D721Med (cell line): ENCODE data around the gene PCGF1.

ENCODE experiments used
- DNase-seq: peaks from one replicate; pipeline ENCODE4 v3.0.0; 2011; ENCODE audit warnings: low spot score; ENCODE audit not compliant: insufficient read length
- FAIRE-seq: peaks from 2 replicates; lab custom pipeline; 2011; peaks lifted over from hg19 to GRCh38; lab: Jason Lieb, UNC
- CTCF ChIP-seq: IDR thresholded peaks from 2 replicates; pipeline ENCODE4 v1.5.1; 2012; ENCODE audit warnings: mild to moderate bottlenecking, control low read depth; ENCODE audit not compliant: insufficient read depth; ENCODE audit errors: missing control alignments

The PCGF1 gene

GRCh38 chr2:74546004-74546403 is 38.5 kb upstream of the PCGF1 start:
- FAIRE-seq: no peak
- DNase-seq: no peak
- no peak for TF ChIP-seq CTCF

GRCh38 chr2:74544634-74545033 is 37.1 kb upstream of the PCGF1 start:
- no peak for TF ChIP-seq CTCF

GRCh38 chr2:74542978-74543377 is 35.5 kb upstream of the PCGF1 start:
- no peak for TF ChIP-seq CTCF
- DNase-seq: no peak
- no peak for FAIRE-seq

More at GRCh38 chr2:74544634-74545033, 37.1 kb upstream of the PCGF1 start:
- DNase-seq: no peak
- no peak for FAIRE-seq

- TF ChIP-seq CTCF: no peak
- DNase-seq (no peak), FAIRE-seq (no peak)
These were observed 32.8 kb upstream of the PCGF1 start for GRCh38 chr2:74540291-74540690.

- TF ChIP-seq CTCF: no peak
- no peak for DNase-seq
- FAIRE-seq: no peak
These were observed 31.4 kb upstream of the PCGF1 start for GRCh38 chr2:74538881-74539339.

GRCh38 chr2:74537140-74537539 is 29.6 kb upstream of the PCGF1 start:
- DNase-seq (no peak), FAIRE-seq (no peak)
- TF ChIP-seq CTCF: no peak

- no peak for TF ChIP-seq CTCF
- FAIRE-seq (no peak), DNase-seq (no peak)
These were observed 28.9 kb upstream of the PCGF1 start for GRCh38 chr2:74536166-74536950.
